HL-60 (cell line): ENCODE data around the gene ZFAND2B.

Experiments used
- DNase-seq, 2 experiments: peaks; one replicate each; pipeline ENCODE4 v3.0.0-alpha.2; 2010 to 2020; ENCODE audit warnings: low read depth in 1 of 2, low spot score in 1 of 2
- H3K27ac ChIP-seq: fragments of 250-450 bp; sonication (Bioruptor Pico); replicated peaks from 2 replicates; pipeline ENCODE4 v1.5.1; 2020; ENCODE audit warnings: mild to moderate bottlenecking, moderate library complexity
- H3K27me3 ChIP-seq: fragments of 250-450 bp; sonication (Bioruptor Pico); 2 replicates; pipeline ENCODE4 v1.5.1; 2021; ENCODE audit warnings: mild to moderate bottlenecking, moderate library complexity; ENCODE audit not compliant: insufficient read depth, poor library complexity, severe bottlenecking
- H3K4me3 ChIP-seq: replicated peaks from 2 replicates; pipeline ENCODE4 v1.5.1; 2011; ENCODE audit warnings: mild to moderate bottlenecking, control low read depth, low read length; ENCODE audit not compliant: insufficient read depth
- GABPA ChIP-seq: IDR thresholded peaks from 2 replicates; pipeline ENCODE4 v1.6.1; 2012; ENCODE audit warnings: low read depth
- POLR2AphosphoS5 ChIP-seq: IDR thresholded peaks from 2 replicates; pipeline ENCODE4 v1.6.1; 2012; ENCODE audit warnings: low read depth
- REST ChIP-seq: IDR thresholded peaks from 2 replicates; pipeline ENCODE4 v1.6.1; 2012; ENCODE audit warnings: low read depth; ENCODE audit not compliant: insufficient replicate concordance
- SPI1 ChIP-seq: IDR thresholded peaks from 2 replicates; pipeline ENCODE4 v1.6.1; 2012; ENCODE audit warnings: low read depth, mild to moderate bottlenecking, borderline replicate concordance
- TF ChIP-seq, protein P1 (sequence below): IDR thresholded peaks from one replicate; pipeline ENCODE4 v1.5.1; 2011; ENCODE audit warnings: low read length, control low read depth, inconsistent platforms; ENCODE audit not compliant: insufficient read depth

ZFAND2B gene

GRCh38 chr2:219248845-219249202 is 42.2 kb downstream of the ZFAND2B start:
- peak overlapping the region; percentile 84 for H3K27ac ChIP-seq
- H3K4me3 ChIP-seq = peak overlapping the region; percentile 2; the same call in 1 of the 2 replicates
- TF ChIP-seq SPI1 = no peak
- no peak for DNase-seq
- no peaks in the 10 kb centered on the region for H3K27me3 ChIP-seq

DNA sequence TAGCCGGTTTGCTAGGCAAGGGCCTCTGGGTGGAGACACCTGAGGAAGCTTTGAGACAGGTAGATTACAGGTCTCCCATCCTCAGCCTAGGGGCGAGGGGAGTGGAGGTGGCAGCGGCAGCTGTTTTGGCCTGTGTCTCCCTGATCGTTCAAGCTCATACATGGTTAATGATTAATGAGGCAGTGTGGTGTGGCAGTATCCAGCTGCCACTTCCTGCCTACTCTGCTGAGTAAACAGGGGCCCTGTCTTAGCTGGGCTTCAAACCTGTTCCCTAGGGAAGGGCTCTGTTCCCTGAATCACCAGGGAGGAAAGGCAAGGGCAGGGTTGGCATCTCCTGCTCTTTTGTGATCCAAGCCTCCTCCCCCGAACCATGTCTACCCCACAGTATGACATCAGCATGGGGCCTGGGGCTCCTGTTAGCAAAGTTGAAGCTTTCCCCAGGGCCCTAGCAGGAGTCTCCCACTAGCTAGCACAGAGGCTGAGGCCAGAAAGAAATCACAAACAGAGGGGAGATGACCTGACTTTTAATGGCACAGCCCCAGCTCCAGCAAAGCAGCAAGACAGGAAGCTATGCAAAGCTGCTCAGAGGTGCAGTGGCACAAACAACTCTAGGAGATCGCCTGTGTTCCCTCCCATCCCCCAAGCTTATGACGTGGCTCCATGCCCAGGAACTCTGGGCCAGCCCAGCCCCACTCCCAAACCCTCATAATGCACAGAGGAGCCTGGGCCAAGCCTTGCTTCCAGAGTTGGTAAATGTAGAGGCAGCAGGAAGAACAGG is 42.8 kb downstream of the ZFAND2B start:
- H3K4me3 ChIP-seq = peak overlapping the region; percentile 2
- no peaks in the 10 kb centered on the region for H3K27me3 ChIP-seq
- TF ChIP-seq POLR2AphosphoS5 = peak; percentile 34; the same call in 1 of the 2 replicates
- no peak for TF ChIP-seq GABPA
- TF ChIP-seq, protein P1, sequence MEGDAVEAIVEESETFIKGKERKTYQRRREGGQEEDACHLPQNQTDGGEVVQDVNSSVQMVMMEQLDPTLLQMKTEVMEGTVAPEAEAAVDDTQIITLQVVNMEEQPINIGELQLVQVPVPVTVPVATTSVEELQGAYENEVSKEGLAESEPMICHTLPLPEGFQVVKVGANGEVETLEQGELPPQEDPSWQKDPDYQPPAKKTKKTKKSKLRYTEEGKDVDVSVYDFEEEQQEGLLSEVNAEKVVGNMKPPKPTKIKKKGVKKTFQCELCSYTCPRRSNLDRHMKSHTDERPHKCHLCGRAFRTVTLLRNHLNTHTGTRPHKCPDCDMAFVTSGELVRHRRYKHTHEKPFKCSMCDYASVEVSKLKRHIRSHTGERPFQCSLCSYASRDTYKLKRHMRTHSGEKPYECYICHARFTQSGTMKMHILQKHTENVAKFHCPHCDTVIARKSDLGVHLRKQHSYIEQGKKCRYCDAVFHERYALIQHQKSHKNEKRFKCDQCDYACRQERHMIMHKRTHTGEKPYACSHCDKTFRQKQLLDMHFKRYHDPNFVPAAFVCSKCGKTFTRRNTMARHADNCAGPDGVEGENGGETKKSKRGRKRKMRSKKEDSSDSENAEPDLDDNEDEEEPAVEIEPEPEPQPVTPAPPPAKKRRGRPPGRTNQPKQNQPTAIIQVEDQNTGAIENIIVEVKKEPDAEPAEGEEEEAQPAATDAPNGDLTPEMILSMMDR = no peak
- TF ChIP-seq SPI1 = no peak; the same call in 1 of the 2 replicates
- TF ChIP-seq REST = no peak
- peak in 1 of 2 experiments; percentile 95 for DNase-seq
- peak overlapping the region; percentile 84 for H3K27ac ChIP-seq

DNA sequence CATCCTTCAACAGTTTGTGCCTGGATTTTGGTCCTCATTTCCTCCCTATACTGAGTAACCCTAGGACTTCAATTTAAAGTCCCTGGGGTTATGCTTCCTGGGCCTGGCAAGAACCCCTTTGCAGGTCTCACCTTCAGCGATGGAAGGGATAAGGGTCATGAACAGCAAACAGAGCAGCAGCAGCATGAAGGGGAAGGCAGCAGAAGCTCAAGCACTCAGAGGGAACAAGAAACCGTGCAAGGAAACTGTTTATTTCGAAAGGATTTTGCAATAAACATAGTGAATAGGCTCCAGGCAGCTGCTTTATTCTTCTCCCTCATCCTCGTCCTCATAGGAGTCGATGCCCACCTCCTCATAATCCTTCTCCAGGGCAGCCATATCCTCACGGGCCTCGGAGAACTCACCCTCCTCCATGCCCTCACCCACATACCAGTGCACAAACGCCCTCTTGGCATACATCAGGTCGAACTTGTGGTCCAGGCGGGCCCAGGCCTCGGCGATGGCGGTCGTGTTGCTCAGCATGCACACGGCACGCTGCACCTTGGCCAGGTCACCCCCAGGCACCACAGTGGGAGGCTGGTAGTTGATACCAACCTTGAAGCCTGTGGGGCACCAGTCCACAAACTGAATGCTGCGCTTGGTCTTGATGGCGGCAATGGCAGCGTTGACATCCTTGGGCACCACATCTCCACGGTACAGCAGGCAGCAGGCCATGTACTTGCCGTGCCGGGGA is 43.6 kb downstream of the ZFAND2B start:
- peak overlapping the region; percentile 84 for H3K27ac ChIP-seq
- no peaks in the 10 kb centered on the region for H3K27me3 ChIP-seq
- no peak for TF ChIP-seq POLR2AphosphoS5
- no peak for TF ChIP-seq SPI1
- TF ChIP-seq GABPA = no peak
- TF ChIP-seq, protein P1 = no peak
- TF ChIP-seq REST = no peak
- peak in 1 of 2 experiments; percentile 71 for DNase-seq
- peak overlapping the region; percentile 2 for H3K4me3 ChIP-seq

GRCh38 chr2:219251656-219252055 is 45.1 kb downstream of the ZFAND2B start:
- peak in 1 of 2 experiments; percentile 26 for DNase-seq
- TF ChIP-seq SPI1 (peak; percentile 53; the same call in 1 of the 2 replicates), POLR2AphosphoS5 (no peak)
- H3K27me3 ChIP-seq = no peaks in the 10 kb centered on the region
- no peak overlapping the region for H3K27ac ChIP-seq
- peak overlapping the region; percentile 79 for H3K4me3 ChIP-seq
